ENCODE data around the gene DCAF5. TPM values are rescaled to one million over a fixed set of nuclear protein-coding genes. Genes with fewer than 3 reads are reported as not detected.

DCAF5 gene
- total RNA-seq, 4 donors from 2014 or later: 31.8 to 60.0 (median 38.5) TPM

DNA sequence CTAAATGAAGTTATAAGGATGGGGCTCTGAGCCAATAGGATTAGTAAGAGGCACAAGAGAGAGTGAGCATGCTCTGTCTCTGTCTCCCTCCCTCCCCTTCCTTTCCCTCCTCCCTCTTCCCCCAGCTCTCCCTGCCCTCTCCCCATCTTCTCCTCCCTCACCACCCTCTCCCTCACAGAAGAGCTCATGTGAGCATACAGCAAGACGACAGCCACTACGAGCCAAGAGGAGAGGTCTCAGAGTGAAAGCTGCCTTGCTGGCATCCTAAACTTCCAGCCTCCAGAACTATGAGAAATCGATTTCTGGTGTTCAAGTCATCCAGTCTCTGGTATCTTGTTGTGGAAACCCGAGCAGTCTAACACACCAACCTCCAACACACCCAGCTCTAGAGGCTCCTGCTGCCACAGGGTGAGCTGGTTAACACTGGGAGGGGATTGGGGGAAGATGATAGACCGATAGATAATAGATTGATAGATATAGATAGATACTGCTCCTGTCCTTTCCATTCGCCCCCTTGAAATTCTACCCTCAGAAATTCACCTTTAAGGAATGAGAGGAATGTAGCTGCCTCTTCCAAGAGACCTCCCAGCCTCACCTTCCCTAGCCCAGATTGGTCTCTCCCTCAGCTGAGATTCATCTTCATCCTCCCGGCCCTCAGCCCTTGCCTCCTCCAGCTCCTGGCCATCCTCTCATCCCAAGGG, 148.0 kb downstream of the DCAF5 start:
- 59 to 72% methylated on average over 7 of the region's 7 CpGs for WGBS, 2 donors
- TF ChIP-seq CTCF (IDR thresholded peaks at IDR 0.05): no peak
- no peak for TF ChIP-seq POLR2A (IDR thresholded peaks at IDR 0.05)

GRCh38 chr14:69003626-69004025, 149.3 kb downstream of the DCAF5 start:
- TF ChIP-seq CTCF (IDR thresholded peaks at IDR 0.05) (no peak), POLR2A (IDR thresholded peaks at IDR 0.05) (no peak)
- no peak for DNase-seq (ENCODE audit: low spot score in 2 of 2)
- 86 to 89% methylated on average over 10 of the region's 10 CpGs for WGBS, 2 donors
- intact Hi-C loops (cut with DNase I; ENCODE audit: low total_unique reads): no loop called here
- no peak overlapping the region for H3K4me3 ChIP-seq (ENCODE audit: low read depth, poor library complexity, severe bottlenecking)

More for the DNA sequence above, 148.0 kb downstream of the DCAF5 start:
- intact Hi-C loops (cut with DNase I; ENCODE audit: low total_unique reads): no loop called here
- H3K4me3 ChIP-seq (ENCODE audit: low read depth, poor library complexity, severe bottlenecking): no peak overlapping the region
- no peak for DNase-seq (ENCODE audit: low spot score in 2 of 2)

GRCh38 chr14:69002069-69002468, 150.8 kb downstream of the DCAF5 start:
- intact Hi-C loops (cut with DNase I; ENCODE audit: low total_unique reads): no loop called here
- WGBS, 2 donors: 75 to 84% methylated on average over 3 of the region's 3 CpGs
- TF ChIP-seq CTCF (IDR thresholded peaks at IDR 0.05) (no peak), POLR2A (IDR thresholded peaks at IDR 0.05) (no peak)
- H3K4me3 ChIP-seq (ENCODE audit: low read depth, poor library complexity, severe bottlenecking): no peak overlapping the region
- no peak for DNase-seq (ENCODE audit: low spot score in 2 of 2)

GRCh38 chr14:69001375-69001774, 151.5 kb downstream of the DCAF5 start:
- 76 to 84% methylated on average over 2 of the region's 2 CpGs for WGBS, 2 donors
- no peak for DNase-seq (ENCODE audit: low spot score in 2 of 2)
- intact Hi-C loops (cut with DNase I; ENCODE audit: low total_unique reads): no loop called here
- TF ChIP-seq POLR2A (IDR thresholded peaks at IDR 0.05): no peak
- no peak for TF ChIP-seq CTCF (IDR thresholded peaks at IDR 0.05)
- H3K4me3 ChIP-seq (ENCODE audit: low read depth, poor library complexity, severe bottlenecking): no peak overlapping the region

Other genes with a start within 250 kb of the DCAF5 start
- 100 to 1,000 TPM in 2 of 4 donors, 10 to 100 TPM in 2; 31.9 to 111 (median 76.1) TPM for gene ACTN1, start 173.8 kb downstream of the DCAF5 start, total RNA-seq
- 10 to 100 TPM; 14.9 to 28.0 (median 18.1) TPM for gene EXD2, start 38.4 kb upstream of the DCAF5 start, total RNA-seq
- 1 to 10 TPM in 2 of 4 donors, under 1 TPM in 2; 0.72 to 8.2 (median 2.9) TPM for gene GALNT16, start 107.0 kb upstream of the DCAF5 start, total RNA-seq
- 10 to 100 TPM; 36.3 to 61.0 (median 42.5) TPM for gene ERH, start 245.2 kb upstream of the DCAF5 start, total RNA-seq
- gene SLC39A9, start 245.6 kb upstream of the DCAF5 start, total RNA-seq: 10 to 100 TPM; 33.1 to 68.2 (median 49.0) TPM